COLO668 (cell line): ENCODE data around the gene PRMT5.
A peak's percentile ranks its signal among the peaks of the same experiment; 100 is the strongest.
"Not testable (repeated sequence)": the region's sequence is repeated elsewhere in the genome, so short reads cannot be mapped to it uniquely, and the experiment has no call there.

Experiments
- DNase-seq: peaks from one replicate; lab custom pipeline; 2025; ENCODE audit not compliant: unreplicated experiment; lab: John Stamatoyannopoulos, UW

PRMT5 gene

GRCh38 chr14:22935156-22935555, 6.0 kb upstream of the PRMT5 start:
- no peak for DNase-seq

GRCh38 chr14:22932146-22932545, 3.0 kb upstream of the PRMT5 start:
- no peak for DNase-seq

GRCh38 chr14:22929961-22930364, 787 bp upstream of the PRMT5 start:
- no peak for DNase-seq

GRCh38 chr14:22928237-22929103, 706 bp downstream of the PRMT5 start:
- peak; percentile 6 for DNase-seq

- DNase-seq, result no peak
Observed at GRCh38 chr14:22926316-22926715, 2.9 kb downstream of the PRMT5 start.

GRCh38 chr14:22925513-22925912, 3.7 kb downstream of the PRMT5 start:
- DNase-seq, result no peak

- DNase-seq, result no peak
Observed at GRCh38 chr14:22923746-22924145, 5.4 kb downstream of the PRMT5 start.

- no peak for DNase-seq
Observed at GRCh38 chr14:22922294-22922693, 6.9 kb downstream of the PRMT5 start.

- no peak for DNase-seq
Observed at GRCh38 chr14:22920697-22921096, 8.5 kb downstream of the PRMT5 start.

GRCh38 chr14:22919601-22919921, 9.6 kb downstream of the PRMT5 start:
- DNase-seq, result no peak

- peak; percentile 100 for DNase-seq
Observed at GRCh38 chr14:22918804-22919600, 10.2 kb downstream of the PRMT5 start, which contains the start of gene RBM23. Gene RBM23, minus strand, starts transcription at chr14:22919149.

GRCh38 chr14:22915886-22916521, 13.2 kb downstream of the PRMT5 start:
- no peak for DNase-seq

GRCh38 chr14:22914836-22915235, 14.3 kb downstream of the PRMT5 start:
- not testable (repeated sequence) for DNase-seq

- DNase-seq, result no peak
Observed at GRCh38 chr14:22910916-22911315, 18.3 kb downstream of the PRMT5 start.

- no peak for DNase-seq
Observed at GRCh38 chr14:22908601-22909000, 20.6 kb downstream of the PRMT5 start.

GRCh38 chr14:22907429-22907828, 21.7 kb downstream of the PRMT5 start:
- no peak for DNase-seq

GRCh38 chr14:22906073-22906472, 23.1 kb downstream of the PRMT5 start:
- DNase-seq, result no peak

GRCh38 chr14:22905627-22906026, 23.5 kb downstream of the PRMT5 start:
- DNase-seq, result no peak

- no peak for DNase-seq
Observed at GRCh38 chr14:22903742-22904087, 25.5 kb downstream of the PRMT5 start.

GRCh38 chr14:22901799-22902198, 27.4 kb downstream of the PRMT5 start:
- DNase-seq, result no peak

GRCh38 chr14:22900081-22900799, 28.9 kb downstream of the PRMT5 start:
- DNase-seq, result peak; percentile 21
